CD4-positive, alpha-beta T cell treated with Interleukin-6 for 4 hours (primary cell): Measurements from ENCODE around the gene RNF13.

Experiments used
- DNase-seq: peaks from one replicate; pipeline ENCODE4 v3.0.0-alpha.2; 2020; ENCODE audit warnings: mixed read lengths

The RNF13 gene

DNA sequence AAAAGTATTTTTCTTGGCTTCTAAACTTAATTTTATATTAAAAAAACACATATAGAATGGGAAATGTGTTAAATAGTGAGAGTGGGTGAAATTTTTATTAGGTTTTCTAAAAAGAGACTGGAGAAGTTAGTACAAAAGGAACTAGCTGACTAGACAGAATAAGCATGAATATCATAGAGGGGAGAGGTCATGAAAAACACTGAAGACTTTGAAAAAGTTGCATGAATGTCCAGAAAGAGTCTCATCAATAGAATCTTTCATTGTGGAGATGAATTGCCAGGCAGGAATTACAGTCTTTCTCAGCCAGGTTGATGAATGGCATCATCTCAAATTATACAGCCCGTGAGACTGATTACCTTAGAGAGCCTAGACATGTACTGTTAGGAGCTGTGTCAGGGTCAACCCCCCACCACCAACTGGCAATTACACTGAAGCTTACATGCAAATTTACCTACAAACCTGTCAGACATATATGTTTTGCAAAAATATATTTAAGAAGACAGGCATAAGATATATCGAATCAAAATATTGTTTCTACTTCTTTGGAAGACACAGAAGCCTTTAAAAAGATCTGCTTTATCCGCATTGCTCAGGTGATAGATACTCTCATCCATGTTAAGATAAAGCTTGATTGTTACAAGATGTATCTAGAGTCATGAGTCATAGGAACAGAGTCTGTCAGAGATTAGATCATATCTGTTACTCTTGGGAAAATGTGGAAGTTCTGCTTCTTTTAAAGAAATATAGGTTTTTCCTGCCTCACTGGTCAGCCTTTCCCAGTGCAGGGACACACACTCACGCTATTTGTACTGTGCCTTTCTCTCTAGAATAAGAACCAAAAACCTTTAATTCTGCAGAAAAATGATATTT lies 192.5 kb downstream of the RNF13 start:
- no peak for DNase-seq

GRCh38 chr3:150006794-150007193 lies 193.8 kb downstream of the RNF13 start:
- DNase-seq: no peak
